ENCODE results near the gene ZNF296. TPM values are rescaled to one million over a fixed set of nuclear protein-coding genes. Genes with fewer than 3 reads are reported as not detected.

The ZNF296 gene
- polyA plus RNA-seq, 3 donors, result 1.1 to 2.4 (median 2.1) TPM

GRCh38 chr19:45104658-45105349 lies 28.5 kb upstream of the ZNF296 start:
- no peak for DNase-seq

GRCh38 chr19:45103508-45104319 lies 27.4 kb upstream of the ZNF296 start:
- DNase-seq, result peak; percentile 72

GRCh38 chr19:45103156-45103507 lies 26.9 kb upstream of the ZNF296 start:
- no peak for DNase-seq

- DNase-seq, result no peak
These were observed 26.2 kb upstream of the ZNF296 start for GRCh38 chr19:45102481-45102880.

- DNase-seq, result no peak
These were observed 25.5 kb upstream of the ZNF296 start for GRCh38 chr19:45101806-45102205.

- DNase-seq, result no peak
These were observed 24.6 kb upstream of the ZNF296 start for GRCh38 chr19:45100846-45101252.

- DNase-seq, result no peak
These were observed 23.9 kb upstream of the ZNF296 start for GRCh38 chr19:45100201-45100600.

- DNase-seq, result no peak
These were observed 23.4 kb upstream of the ZNF296 start for GRCh38 chr19:45099467-45100191.

- no peak for DNase-seq
These were observed 22.5 kb upstream of the ZNF296 start for GRCh38 chr19:45098521-45099466.

GRCh38 chr19:45097776-45098520 lies 21.7 kb upstream of the ZNF296 start:
- DNase-seq, result no peak

GRCh38 chr19:45097450-45097775 lies 21.1 kb upstream of the ZNF296 start:
- DNase-seq, result no peak

GRCh38 chr19:45096700-45097099 lies 20.4 kb upstream of the ZNF296 start:
- DNase-seq, result no peak

- no peak for DNase-seq
These were observed 19.5 kb upstream of the ZNF296 start for GRCh38 chr19:45095496-45096413.

GRCh38 chr19:45094707-45095106 lies 18.4 kb upstream of the ZNF296 start:
- no peak for DNase-seq

GRCh38 chr19:45094137-45094536 lies 17.9 kb upstream of the ZNF296 start:
- DNase-seq, result no peak

- DNase-seq, result peak; percentile 97
These were observed 16.7 kb upstream of the ZNF296 start, which contains the start of gene PPP1R37 for GRCh38 chr19:45092747-45093678. Gene PPP1R37, plus strand, starts transcription at chr19:45093179. Its CDS starts 147 bp downstream, at chr19:45093326.

- peak; percentile 99 for DNase-seq
These were observed 15.0 kb upstream of the ZNF296 start for GRCh38 chr19:45091031-45091923.
